WTC11 (cell line): Measurements from ENCODE around the gene DUXB. TPM values are rescaled to one million over a fixed set of nuclear protein-coding genes. Genes with fewer than 3 reads are reported as not detected.

Experiments
- ATAC-seq: fragments of 200-7000 bp; cut with Tn5 transposase; 2 replicates; pipeline ENCODE4 v1.10.0; 2021; ENCODE audit warnings: mild to moderate bottlenecking, moderate library complexity
- CTCF ChIA-PET: fragments of 300-600 bp; sonication (Branson Sonifier 250); formaldehyde crosslinking; loops from one replicate; lab custom pipeline; 2021; ENCODE audit warnings: antibody characterized with exemption; lab: Charles Lee
- POLR2A ChIA-PET: fragments of 350-600 bp; sonication (Branson Sonifier 250); formaldehyde crosslinking; loops from one replicate; lab custom pipeline; 2021; ENCODE audit warnings: antibody characterized with exemption; lab: Charles Lee
- DNase-seq: peaks from one replicate; pipeline ENCODE4 v3.0.0; 2021; ENCODE audit warnings: low spot score
- H3K27ac Mint-ChIP-seq: 2 replicates; pipeline ENCODE4 v1.8.0; 2021; ENCODE audit warnings: mixed read lengths
- H3K27me3 Mint-ChIP-seq: 2 replicates; pipeline ENCODE4 v1.8.0; 2021; ENCODE audit warnings: low read depth, mild to moderate bottlenecking, moderate library complexity, mixed read lengths
- H3K36me3 Mint-ChIP-seq: 2 replicates; pipeline ENCODE4 v1.8.0; 2021; ENCODE audit warnings: mixed read lengths
- H3K4me1 Mint-ChIP-seq: 2 replicates; pipeline ENCODE4 v1.8.0; 2022; ENCODE audit warnings: mixed read lengths
- H3K4me3 Mint-ChIP-seq: 2 replicates; pipeline ENCODE4 v1.8.0; 2021; ENCODE audit warnings: mild to moderate bottlenecking, moderate library complexity, mixed read lengths
- H3K9me3 Mint-ChIP-seq: 2 replicates; pipeline ENCODE4 v1.8.0; 2021; ENCODE audit warnings: mixed read lengths
- ATF1 ChIP-seq: sonication (generic); formaldehyde crosslinking; IDR thresholded peaks from 2 replicates; pipeline ENCODE4 v1.8.1; 2023; ENCODE audit warnings: mild to moderate bottlenecking, moderate library complexity, missing genetic modification reagents
- CREB1 ChIP-seq: sonication (generic); formaldehyde crosslinking; IDR thresholded peaks from 2 replicates; pipeline ENCODE4 v1.8.0; 2023; ENCODE audit warnings: mild to moderate bottlenecking, missing genetic modification reagents
- ELF4 ChIP-seq: sonication (generic); formaldehyde crosslinking; IDR thresholded peaks from 2 replicates; pipeline ENCODE4 v1.8.1; 2022; ENCODE audit warnings: low read depth, mild to moderate bottlenecking, moderate library complexity, missing genetic modification reagents
- IRF2 ChIP-seq: sonication (generic); formaldehyde crosslinking; IDR thresholded peaks from 2 replicates; pipeline ENCODE4 v1.8.0; 2022; ENCODE audit warnings: low read depth, missing genetic modification reagents, borderline replicate concordance
- SMAD3 ChIP-seq: sonication (generic); formaldehyde crosslinking; IDR thresholded peaks from 2 replicates; pipeline ENCODE4 v1.8.0; 2022; ENCODE audit warnings: missing genetic modification reagents, mild to moderate bottlenecking, borderline replicate concordance
- SP1 ChIP-seq: sonication (generic); formaldehyde crosslinking; conservative IDR thresholded peaks from 2 replicates; pipeline ENCODE4 v1.8.1; 2022; ENCODE audit warnings: missing genetic modification reagents
- ZNF416 ChIP-seq: fragments of 250-450 bp; sonication (Bioruptor Pico); IDR thresholded peaks from 2 replicates; pipeline ENCODE4 v1.9.0; 2021; ENCODE audit warnings: mild to moderate bottlenecking, inconsistent platforms
- total RNA-seq: library from RNA; stranded (reverse); gene quantifications from 3 replicates; pipeline ENCODE4 v1.2.3, GENCODE V29; 2021
- TF ChIP-seq, protein P1 (sequence below): sonication (generic); formaldehyde crosslinking; IDR thresholded peaks from 2 replicates; pipeline ENCODE4 v1.8.1; 2023; ENCODE audit warnings: mild to moderate bottlenecking, moderate library complexity, missing genetic modification reagents
- TF ChIP-seq, protein P2 (sequence below): sonication (generic); formaldehyde crosslinking; IDR thresholded peaks from 2 replicates; pipeline ENCODE4 v1.8.0; 2022; ENCODE audit warnings: missing genetic modification reagents
- TF ChIP-seq, protein P3 (sequence below): sonication (generic); formaldehyde crosslinking; IDR thresholded peaks from 2 replicates; pipeline ENCODE4 v1.8.0; 2023; ENCODE audit warnings: missing genetic modification reagents
- TF ChIP-seq, protein P4 (sequence below): sonication (generic); formaldehyde crosslinking; IDR thresholded peaks from 2 replicates; pipeline ENCODE4 v1.8.1; 2023; ENCODE audit warnings: mild to moderate bottlenecking, missing genetic modification reagents, borderline replicate concordance
- TF ChIP-seq, protein P5 (sequence below): sonication (generic); formaldehyde crosslinking; IDR thresholded peaks from 2 replicates; pipeline ENCODE4 v1.8.1; 2022; ENCODE audit warnings: missing genetic modification reagents, borderline replicate concordance

Gene DUXB
- total RNA-seq, 1 experiment from 2014 or later = not detected

DNA sequence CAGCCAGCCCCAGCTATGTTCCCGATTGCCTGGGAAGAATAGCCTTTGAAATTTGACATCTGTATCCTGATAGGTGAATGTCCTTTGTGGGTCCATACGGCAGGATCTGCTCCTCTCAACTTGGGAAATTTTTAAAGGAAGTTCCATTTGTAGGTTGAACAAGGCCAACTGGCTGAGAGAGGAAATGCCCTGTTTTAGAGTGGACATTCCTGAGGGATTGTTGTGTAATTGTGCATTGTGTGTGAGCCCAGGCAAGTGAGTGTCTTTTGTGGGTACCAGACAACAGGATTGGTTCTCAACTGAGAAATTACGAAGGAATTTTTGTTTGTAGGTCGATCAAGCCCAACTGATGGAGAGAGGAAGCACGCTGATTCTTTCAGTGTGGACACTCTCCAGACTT is 21.9 kb downstream of the DUXB start (continued):
- TF ChIP-seq, protein P1, sequence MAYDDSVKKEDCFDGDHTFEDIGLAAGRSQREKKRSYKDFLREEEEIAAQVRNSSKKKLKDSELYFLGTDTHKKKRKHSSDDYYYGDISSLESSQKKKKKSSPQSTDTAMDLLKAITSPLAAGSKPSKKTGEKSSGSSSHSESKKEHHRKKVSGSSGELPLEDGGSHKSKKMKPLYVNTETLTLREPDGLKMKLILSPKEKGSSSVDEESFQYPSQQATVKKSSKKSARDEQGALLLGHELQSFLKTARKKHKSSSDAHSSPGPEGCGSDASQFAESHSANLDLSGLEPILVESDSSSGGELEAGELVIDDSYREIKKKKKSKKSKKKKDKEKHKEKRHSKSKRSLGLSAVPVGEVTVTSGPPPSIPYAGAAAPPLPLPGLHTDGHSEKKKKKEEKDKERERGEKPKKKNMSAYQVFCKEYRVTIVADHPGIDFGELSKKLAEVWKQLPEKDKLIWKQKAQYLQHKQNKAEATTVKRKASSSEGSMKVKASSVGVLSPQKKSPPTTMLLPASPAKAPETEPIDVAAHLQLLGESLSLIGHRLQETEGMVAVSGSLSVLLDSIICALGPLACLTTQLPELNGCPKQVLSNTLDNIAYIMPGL (CRISPR knock-in tag) = no peak
- TF ChIP-seq SP1 = no peak
- TF ChIP-seq ZNF416 = no peak

DNA sequence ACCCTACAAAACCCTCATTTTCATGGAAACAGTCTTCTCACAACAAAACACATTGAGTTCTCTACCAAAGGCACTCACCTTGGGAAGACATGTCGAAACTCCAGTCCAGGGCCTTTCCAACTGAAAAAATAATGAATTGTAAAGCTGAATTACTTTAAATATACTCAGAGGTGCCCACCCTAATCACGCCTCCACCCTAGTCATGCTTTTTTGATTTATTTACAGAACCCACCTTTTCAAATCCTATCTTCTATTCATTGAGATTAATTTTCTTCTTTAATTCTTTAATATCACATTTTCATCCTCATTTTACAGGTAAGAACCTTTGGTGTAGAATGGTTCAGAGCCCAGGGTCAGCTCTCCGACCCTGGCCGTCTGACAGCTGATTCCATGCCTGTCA is 24.4 kb downstream of the DUXB start, which contains the start of gene CPHXL2:
TSS of gene CPHXL2 (minus strand) at position 101 of the 400 bp plus-strand sequence. CDS start at position 91, 10 bp downstream.
- TF ChIP-seq, protein P2, sequence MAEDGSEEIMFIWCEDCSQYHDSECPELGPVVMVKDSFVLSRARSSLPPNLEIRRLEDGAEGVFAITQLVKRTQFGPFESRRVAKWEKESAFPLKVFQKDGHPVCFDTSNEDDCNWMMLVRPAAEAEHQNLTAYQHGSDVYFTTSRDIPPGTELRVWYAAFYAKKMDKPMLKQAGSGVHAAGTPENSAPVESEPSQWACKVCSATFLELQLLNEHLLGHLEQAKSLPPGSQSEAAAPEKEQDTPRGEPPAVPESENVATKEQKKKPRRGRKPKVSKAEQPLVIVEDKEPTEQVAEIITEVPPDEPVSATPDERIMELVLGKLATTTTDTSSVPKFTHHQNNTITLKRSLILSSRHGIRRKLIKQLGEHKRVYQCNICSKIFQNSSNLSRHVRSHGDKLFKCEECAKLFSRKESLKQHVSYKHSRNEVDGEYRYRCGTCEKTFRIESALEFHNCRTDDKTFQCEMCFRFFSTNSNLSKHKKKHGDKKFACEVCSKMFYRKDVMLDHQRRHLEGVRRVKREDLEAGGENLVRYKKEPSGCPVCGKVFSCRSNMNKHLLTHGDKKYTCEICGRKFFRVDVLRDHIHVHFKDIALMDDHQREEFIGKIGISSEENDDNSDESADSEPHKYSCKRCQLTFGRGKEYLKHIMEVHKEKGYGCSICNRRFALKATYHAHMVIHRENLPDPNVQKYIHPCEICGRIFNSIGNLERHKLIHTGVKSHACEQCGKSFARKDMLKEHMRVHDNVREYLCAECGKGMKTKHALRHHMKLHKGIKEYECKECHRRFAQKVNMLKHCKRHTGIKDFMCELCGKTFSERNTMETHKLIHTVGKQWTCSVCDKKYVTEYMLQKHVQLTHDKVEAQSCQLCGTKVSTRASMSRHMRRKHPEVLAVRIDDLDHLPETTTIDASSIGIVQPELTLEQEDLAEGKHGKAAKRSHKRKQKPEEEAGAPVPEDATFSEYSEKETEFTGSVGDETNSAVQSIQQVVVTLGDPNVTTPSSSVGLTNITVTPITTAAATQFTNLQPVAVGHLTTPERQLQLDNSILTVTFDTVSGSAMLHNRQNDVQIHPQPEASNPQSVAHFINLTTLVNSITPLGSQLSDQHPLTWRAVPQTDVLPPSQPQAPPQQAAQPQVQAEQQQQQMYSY (CRISPR knock-in tag) = no peak
- TF ChIP-seq SMAD3 (CRISPR knock-in tag) (no peak), CREB1 (CRISPR knock-in tag) (no peak), ATF1 (no peak), ELF4 (CRISPR knock-in tag) (no peak), IRF2 (CRISPR knock-in tag) (no peak)
- TF ChIP-seq, protein P3, sequence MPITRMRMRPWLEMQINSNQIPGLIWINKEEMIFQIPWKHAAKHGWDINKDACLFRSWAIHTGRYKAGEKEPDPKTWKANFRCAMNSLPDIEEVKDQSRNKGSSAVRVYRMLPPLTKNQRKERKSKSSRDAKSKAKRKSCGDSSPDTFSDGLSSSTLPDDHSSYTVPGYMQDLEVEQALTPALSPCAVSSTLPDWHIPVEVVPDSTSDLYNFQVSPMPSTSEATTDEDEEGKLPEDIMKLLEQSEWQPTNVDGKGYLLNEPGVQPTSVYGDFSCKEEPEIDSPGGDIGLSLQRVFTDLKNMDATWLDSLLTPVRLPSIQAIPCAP (CRISPR knock-in tag) = no peak
- TF ChIP-seq, protein P4, sequence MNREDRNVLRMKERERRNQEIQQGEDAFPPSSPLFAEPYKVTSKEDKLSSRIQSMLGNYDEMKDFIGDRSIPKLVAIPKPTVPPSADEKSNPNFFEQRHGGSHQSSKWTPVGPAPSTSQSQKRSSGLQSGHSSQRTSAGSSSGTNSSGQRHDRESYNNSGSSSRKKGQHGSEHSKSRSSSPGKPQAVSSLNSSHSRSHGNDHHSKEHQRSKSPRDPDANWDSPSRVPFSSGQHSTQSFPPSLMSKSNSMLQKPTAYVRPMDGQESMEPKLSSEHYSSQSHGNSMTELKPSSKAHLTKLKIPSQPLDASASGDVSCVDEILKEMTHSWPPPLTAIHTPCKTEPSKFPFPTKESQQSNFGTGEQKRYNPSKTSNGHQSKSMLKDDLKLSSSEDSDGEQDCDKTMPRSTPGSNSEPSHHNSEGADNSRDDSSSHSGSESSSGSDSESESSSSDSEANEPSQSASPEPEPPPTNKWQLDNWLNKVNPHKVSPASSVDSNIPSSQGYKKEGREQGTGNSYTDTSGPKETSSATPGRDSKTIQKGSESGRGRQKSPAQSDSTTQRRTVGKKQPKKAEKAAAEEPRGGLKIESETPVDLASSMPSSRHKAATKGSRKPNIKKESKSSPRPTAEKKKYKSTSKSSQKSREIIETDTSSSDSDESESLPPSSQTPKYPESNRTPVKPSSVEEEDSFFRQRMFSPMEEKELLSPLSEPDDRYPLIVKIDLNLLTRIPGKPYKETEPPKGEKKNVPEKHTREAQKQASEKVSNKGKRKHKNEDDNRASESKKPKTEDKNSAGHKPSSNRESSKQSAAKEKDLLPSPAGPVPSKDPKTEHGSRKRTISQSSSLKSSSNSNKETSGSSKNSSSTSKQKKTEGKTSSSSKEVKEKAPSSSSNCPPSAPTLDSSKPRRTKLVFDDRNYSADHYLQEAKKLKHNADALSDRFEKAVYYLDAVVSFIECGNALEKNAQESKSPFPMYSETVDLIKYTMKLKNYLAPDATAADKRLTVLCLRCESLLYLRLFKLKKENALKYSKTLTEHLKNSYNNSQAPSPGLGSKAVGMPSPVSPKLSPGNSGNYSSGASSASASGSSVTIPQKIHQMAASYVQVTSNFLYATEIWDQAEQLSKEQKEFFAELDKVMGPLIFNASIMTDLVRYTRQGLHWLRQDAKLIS = no peak
- TF ChIP-seq, protein P5, sequence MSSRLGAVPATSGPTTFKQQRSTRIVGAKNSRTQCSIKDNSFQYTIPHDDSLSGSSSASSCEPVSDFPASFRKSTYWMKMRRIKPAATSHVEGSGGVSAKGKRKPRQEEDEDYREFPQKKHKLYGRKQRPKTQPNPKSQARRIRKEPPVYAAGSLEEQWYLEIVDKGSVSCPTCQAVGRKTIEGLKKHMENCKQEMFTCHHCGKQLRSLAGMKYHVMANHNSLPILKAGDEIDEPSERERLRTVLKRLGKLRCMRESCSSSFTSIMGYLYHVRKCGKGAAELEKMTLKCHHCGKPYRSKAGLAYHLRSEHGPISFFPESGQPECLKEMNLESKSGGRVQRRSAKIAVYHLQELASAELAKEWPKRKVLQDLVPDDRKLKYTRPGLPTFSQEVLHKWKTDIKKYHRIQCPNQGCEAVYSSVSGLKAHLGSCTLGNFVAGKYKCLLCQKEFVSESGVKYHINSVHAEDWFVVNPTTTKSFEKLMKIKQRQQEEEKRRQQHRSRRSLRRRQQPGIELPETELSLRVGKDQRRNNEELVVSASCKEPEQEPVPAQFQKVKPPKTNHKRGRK (CRISPR knock-in tag) = no peak
- ATAC-seq (no peak), DNase-seq (no peak)
- no peaks in the 10 kb centered on the region; the same call in 1 of the 2 replicates for H3K27me3 Mint-ChIP-seq
- POLR2A ChIA-PET = no interaction called here
- peaks cover 3% of the 10 kb centered on the region for H3K36me3 Mint-ChIP-seq
- CTCF ChIA-PET = no interaction called here
- no peak within 1 kb of the TSS for H3K27ac Mint-ChIP-seq
- H3K4me1 Mint-ChIP-seq = no peaks in the 10 kb centered on the region; the same call in 1 of the 2 replicates
- H3K9me3 Mint-ChIP-seq = peaks cover 30% of the 10 kb centered on the region
- no peak within 1 kb of the TSS for H3K4me3 Mint-ChIP-seq
